ENCODE results near the gene FHAD1.

The FHAD1 gene

DNA sequence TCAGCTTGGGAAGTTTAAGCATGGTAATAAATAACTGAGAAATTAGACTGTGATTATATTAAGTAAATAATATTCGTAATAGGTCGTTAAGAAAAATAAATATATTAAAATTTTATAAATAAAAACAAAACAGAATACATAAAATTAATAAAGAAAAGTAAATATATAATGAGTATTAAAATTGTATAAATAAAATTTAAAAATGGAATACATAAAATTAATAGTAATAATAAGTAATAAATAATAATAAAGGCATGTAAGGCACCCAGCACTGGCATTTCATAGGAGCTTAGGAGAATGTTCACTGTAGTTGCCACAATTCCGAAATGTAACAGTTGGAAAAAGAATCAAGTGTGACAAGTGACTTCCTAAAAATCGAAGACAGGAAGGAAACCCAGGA, 45.8 kb upstream of the FHAD1 start:
- Histone ChIP-seq H3F3A (ENCODE audit: insufficient read depth, low read length) (no peaks in the 10 kb centered on the region), H3K4me1 (ENCODE audit: insufficient read depth, low read length, severe bottlenecking) (no peaks in the 10 kb centered on the region), H3K9ac (ENCODE audit: low read length) (no peak overlapping the region), H2AFZ (ENCODE audit: low read length) (no peak overlapping the region), H3K79me2 (ENCODE audit: insufficient read depth, low read length) (no peaks in the 10 kb centered on the region), H3K27me3 (ENCODE audit: insufficient read depth, low read length) (no peaks in the 10 kb centered on the region), H4K20me1 (ENCODE audit: insufficient read depth, low read length) (no peaks in the 10 kb centered on the region), H3K27ac (ENCODE audit: low read depth, low read length, poor library complexity, severe bottlenecking) (no peak overlapping the region), H3K9me3 (ENCODE audit: low read length) (no peaks in the 10 kb centered on the region), H3K36me3 (ENCODE audit: insufficient read depth, low read length) (no peaks in the 10 kb centered on the region), H3K9me2 (ENCODE audit: low read depth, low read length) (no peaks in the 10 kb centered on the region), H3K4me2 (ENCODE audit: low read length) (no peak overlapping the region), H3K4me3 (ENCODE audit: low read depth, low read length, poor library complexity, severe bottlenecking) (no peak overlapping the region)
- TF ChIP-seq, protein P1, sequence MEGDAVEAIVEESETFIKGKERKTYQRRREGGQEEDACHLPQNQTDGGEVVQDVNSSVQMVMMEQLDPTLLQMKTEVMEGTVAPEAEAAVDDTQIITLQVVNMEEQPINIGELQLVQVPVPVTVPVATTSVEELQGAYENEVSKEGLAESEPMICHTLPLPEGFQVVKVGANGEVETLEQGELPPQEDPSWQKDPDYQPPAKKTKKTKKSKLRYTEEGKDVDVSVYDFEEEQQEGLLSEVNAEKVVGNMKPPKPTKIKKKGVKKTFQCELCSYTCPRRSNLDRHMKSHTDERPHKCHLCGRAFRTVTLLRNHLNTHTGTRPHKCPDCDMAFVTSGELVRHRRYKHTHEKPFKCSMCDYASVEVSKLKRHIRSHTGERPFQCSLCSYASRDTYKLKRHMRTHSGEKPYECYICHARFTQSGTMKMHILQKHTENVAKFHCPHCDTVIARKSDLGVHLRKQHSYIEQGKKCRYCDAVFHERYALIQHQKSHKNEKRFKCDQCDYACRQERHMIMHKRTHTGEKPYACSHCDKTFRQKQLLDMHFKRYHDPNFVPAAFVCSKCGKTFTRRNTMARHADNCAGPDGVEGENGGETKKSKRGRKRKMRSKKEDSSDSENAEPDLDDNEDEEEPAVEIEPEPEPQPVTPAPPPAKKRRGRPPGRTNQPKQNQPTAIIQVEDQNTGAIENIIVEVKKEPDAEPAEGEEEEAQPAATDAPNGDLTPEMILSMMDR (IDR thresholded peaks at IDR 0.05; ENCODE audit: low read length) = no peak

DNA sequence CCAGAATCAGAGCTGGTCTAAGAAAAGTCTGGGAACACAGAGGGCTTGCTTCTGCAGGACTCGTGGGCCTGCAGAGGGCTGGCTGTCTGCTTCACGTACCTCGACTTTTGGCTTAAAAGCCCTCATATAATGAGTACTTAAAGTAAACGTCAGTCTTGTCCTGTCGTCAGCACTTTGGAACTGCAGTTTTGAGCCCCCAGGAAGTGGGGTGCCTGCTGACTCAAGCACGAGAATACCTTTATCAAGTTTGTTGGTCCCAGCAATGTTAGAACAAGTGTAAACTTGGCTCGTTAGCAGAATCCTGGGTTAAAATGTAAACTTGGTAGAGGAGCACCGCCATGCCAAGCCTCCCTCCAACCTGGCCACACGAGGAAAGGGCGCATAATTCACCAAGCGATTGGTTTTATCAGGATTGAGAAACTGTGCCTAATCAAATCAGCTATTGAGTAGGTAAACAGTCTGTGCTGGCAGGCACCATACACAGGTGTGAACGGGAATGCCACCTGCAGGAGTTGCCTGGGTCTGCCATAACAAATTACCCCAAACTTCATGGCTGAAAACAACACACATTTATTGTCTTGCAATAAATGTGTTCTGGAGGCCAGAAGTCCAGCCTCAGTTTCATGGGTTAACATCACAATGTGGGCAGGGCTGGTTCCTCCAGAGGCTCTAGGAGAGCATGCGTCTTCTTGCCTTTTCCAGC, 45.0 kb upstream of the FHAD1 start:
- H3K9ac ChIP-seq (ENCODE audit: low read length) = no peak overlapping the region
- no peaks in the 10 kb centered on the region for H3K36me3 ChIP-seq (ENCODE audit: insufficient read depth, low read length)
- no peaks in the 10 kb centered on the region for H3K27me3 ChIP-seq (ENCODE audit: insufficient read depth, low read length)
- no peaks in the 10 kb centered on the region for H3F3A ChIP-seq (ENCODE audit: insufficient read depth, low read length)
- no peak overlapping the region for H3K4me3 ChIP-seq (ENCODE audit: low read depth, low read length, poor library complexity, severe bottlenecking)
- H2AFZ ChIP-seq (ENCODE audit: low read length) = no peak overlapping the region
- no peaks in the 10 kb centered on the region for H3K4me1 ChIP-seq (ENCODE audit: insufficient read depth, low read length, severe bottlenecking)
- no peaks in the 10 kb centered on the region for H4K20me1 ChIP-seq (ENCODE audit: insufficient read depth, low read length)
- TF ChIP-seq, protein P1 (IDR thresholded peaks at IDR 0.05; ENCODE audit: low read length) = no peak
- no peak for TF ChIP-seq EZH2 (IDR thresholded peaks at IDR 0.05; ENCODE audit: borderline replicate concordance, low read length)
- H3K79me2 ChIP-seq (ENCODE audit: insufficient read depth, low read length) = no peaks in the 10 kb centered on the region
- no peak overlapping the region for H3K4me2 ChIP-seq (ENCODE audit: low read length)
- no peak overlapping the region for H3K27ac ChIP-seq (ENCODE audit: low read depth, low read length, poor library complexity, severe bottlenecking)
- no peaks in the 10 kb centered on the region for H3K9me3 ChIP-seq (ENCODE audit: low read length)
- no peaks in the 10 kb centered on the region for H3K9me2 ChIP-seq (ENCODE audit: low read depth, low read length)

DNA sequence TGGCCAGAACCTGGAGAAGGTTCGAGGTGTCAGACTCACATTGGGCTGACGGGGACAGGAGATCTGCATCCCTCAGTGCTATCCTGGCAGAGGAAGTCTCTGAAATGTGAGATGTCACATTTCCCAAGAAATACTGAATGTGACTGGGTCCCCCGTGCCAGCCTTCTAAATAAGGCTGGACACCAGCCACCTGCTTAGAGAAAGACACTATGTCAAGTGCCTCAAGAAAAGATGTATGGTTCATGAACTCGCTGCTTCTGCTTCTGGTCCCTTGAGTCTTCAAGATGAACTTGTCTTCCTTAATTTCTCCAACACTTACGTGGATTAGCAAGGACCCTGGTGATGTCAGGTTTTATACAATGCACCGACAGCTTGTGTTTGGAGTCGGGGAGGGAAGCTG, 42.1 kb upstream of the FHAD1 start:
- H3K79me2 ChIP-seq (ENCODE audit: insufficient read depth, low read length) = no peaks in the 10 kb centered on the region
- H3K4me3 ChIP-seq (ENCODE audit: low read depth, low read length, poor library complexity, severe bottlenecking) = no peak overlapping the region
- TF ChIP-seq, protein P1 (IDR thresholded peaks at IDR 0.05; ENCODE audit: low read length) = no peak
- no peak for TF ChIP-seq EZH2 (IDR thresholded peaks at IDR 0.05; ENCODE audit: borderline replicate concordance, low read length)
- H2AFZ ChIP-seq (ENCODE audit: low read length) = no peak overlapping the region
- no peaks in the 10 kb centered on the region for H3K36me3 ChIP-seq (ENCODE audit: insufficient read depth, low read length)
- no peaks in the 10 kb centered on the region for H3K9me3 ChIP-seq (ENCODE audit: low read length)
- no peaks in the 10 kb centered on the region for H3K4me1 ChIP-seq (ENCODE audit: insufficient read depth, low read length, severe bottlenecking)
- H3F3A ChIP-seq (ENCODE audit: insufficient read depth, low read length) = no peaks in the 10 kb centered on the region
- H4K20me1 ChIP-seq (ENCODE audit: insufficient read depth, low read length) = no peaks in the 10 kb centered on the region
- H3K9me2 ChIP-seq (ENCODE audit: low read depth, low read length) = no peaks in the 10 kb centered on the region
- no peaks in the 10 kb centered on the region for H3K27me3 ChIP-seq (ENCODE audit: insufficient read depth, low read length)
- no peak overlapping the region for H3K27ac ChIP-seq (ENCODE audit: low read depth, low read length, poor library complexity, severe bottlenecking)
- H3K4me2 ChIP-seq (ENCODE audit: low read length) = no peak overlapping the region
- H3K9ac ChIP-seq (ENCODE audit: low read length) = no peak overlapping the region

Measured in OCI-LY1 (cell line).